Fibroblast of lung (primary cell): ENCODE measurements around the gene OR2A1.
"Not testable (repeated sequence)": the region's sequence is repeated elsewhere in the genome, so short reads cannot be mapped to it uniquely, and the experiment has no call there.

ENCODE experiments used
- CTCF ChIP-seq, 2 donors: IDR thresholded peaks in 1 of 2; conservative IDR thresholded peaks in 1 of 2; 1 replicate in 1 of 2; 2 replicates in 1 of 2; pipeline ENCODE4 v1.5.1; 2011 to 2012; ENCODE audit warnings: low read length in 2 of 2, control low read depth in 1 of 2, inconsistent platforms in 1 of 2, low read depth in 1 of 2, mild to moderate bottlenecking in 1 of 2
- EZH2 ChIP-seq: IDR thresholded peaks from 2 replicates; pipeline ENCODE4 v1.5.1; 2012; ENCODE audit warnings: low read length, control low read depth, mild to moderate bottlenecking; ENCODE audit errors: missing control alignments

GRCh38 chr7:144309702-144310101 lies 2.5 kb upstream of the OR2A1 start:
- not testable (repeated sequence) for TF ChIP-seq CTCF (conservative IDR thresholded peaks at IDR 0.05 in 1 of 2, IDR thresholded peaks at IDR 0.05 in 1 of 2; ENCODE audit: low read depth in 1 of 2, low read length in 2 of 2); EZH2
